Ishikawa (cell line): ENCODE measurements around the gene RFTN1.

Experiments
- CEBPB ChIP-seq: IDR thresholded peaks from 2 replicates; pipeline ENCODE4 v1.6.1; 2012
- CREB1 ChIP-seq: IDR thresholded peaks from 2 replicates; pipeline ENCODE4 v1.6.1; 2012; ENCODE audit warnings: low read depth
- EGR1 ChIP-seq: IDR thresholded peaks from 2 replicates; pipeline ENCODE4 v1.6.1; 2012
- EP300 ChIP-seq: IDR thresholded peaks from 2 replicates; pipeline ENCODE4 v1.6.1; 2012; ENCODE audit warnings: borderline replicate concordance
- FOXM1 ChIP-seq: IDR thresholded peaks from 2 replicates; pipeline ENCODE4 v1.6.1; 2012; ENCODE audit warnings: low read depth, borderline replicate concordance
- MAX ChIP-seq: IDR thresholded peaks from 2 replicates; pipeline ENCODE4 v1.6.1; 2012
- NFIC ChIP-seq: IDR thresholded peaks from 2 replicates; pipeline ENCODE4 v1.6.1; 2012
- RAD21 ChIP-seq: IDR thresholded peaks from 2 replicates; pipeline ENCODE4 v1.6.1; 2012; ENCODE audit warnings: low read depth
- REST ChIP-seq: IDR thresholded peaks from 2 replicates; pipeline ENCODE4 v1.6.1; 2012; ENCODE audit warnings: low read depth, mild to moderate bottlenecking
- TAF1 ChIP-seq: IDR thresholded peaks from 2 replicates; pipeline ENCODE4 v1.6.1; 2012; ENCODE audit warnings: low read depth, mild to moderate bottlenecking
- TCF12 ChIP-seq: IDR thresholded peaks from 2 replicates; pipeline ENCODE4 v1.6.1; 2012; ENCODE audit warnings: low read depth
- TEAD4 ChIP-seq: IDR thresholded peaks from 2 replicates; pipeline ENCODE4 v1.6.1; 2012
- USF1 ChIP-seq: IDR thresholded peaks from 2 replicates; pipeline ENCODE4 v1.6.1; 2012
- YY1 ChIP-seq: IDR thresholded peaks from 2 replicates; pipeline ENCODE4 v1.6.1; 2012; ENCODE audit warnings: low read depth
- ZBTB7A ChIP-seq: IDR thresholded peaks from 2 replicates; pipeline ENCODE4 v1.6.1; 2012; ENCODE audit warnings: low read depth

The RFTN1 gene

DNA sequence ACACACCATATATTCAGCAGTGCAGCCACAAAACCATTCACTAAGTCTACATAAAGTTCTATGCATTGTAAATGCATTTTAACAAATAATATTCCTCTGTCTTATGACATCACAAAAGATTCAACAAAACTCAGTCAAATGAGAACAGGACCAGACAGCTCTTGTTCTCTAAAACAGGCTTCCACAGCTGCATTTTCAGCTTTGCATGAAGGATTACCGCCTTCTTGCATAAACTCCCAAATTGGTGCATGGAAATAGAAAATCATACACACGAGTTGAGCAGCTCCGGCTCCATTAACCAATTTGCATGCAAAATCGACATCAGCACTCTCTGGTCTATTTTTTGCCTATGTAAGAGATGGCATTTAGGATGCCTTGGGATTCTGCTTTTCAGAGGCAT lies 66.4 kb downstream of the RFTN1 start:
- no peak for TF ChIP-seq YY1
- TF ChIP-seq EGR1 = no peak
- no peak for TF ChIP-seq CREB1
- TF ChIP-seq REST = no peak
- no peak for TF ChIP-seq CEBPB
- TF ChIP-seq FOXM1 = no peak
- TF ChIP-seq TCF12 = no peak
- no peak for TF ChIP-seq MAX
- no peak for TF ChIP-seq ZBTB7A
- TF ChIP-seq USF1 = no peak
- no peak for TF ChIP-seq RAD21
- TF ChIP-seq NFIC = no peak
- TF ChIP-seq EP300 = no peak

DNA sequence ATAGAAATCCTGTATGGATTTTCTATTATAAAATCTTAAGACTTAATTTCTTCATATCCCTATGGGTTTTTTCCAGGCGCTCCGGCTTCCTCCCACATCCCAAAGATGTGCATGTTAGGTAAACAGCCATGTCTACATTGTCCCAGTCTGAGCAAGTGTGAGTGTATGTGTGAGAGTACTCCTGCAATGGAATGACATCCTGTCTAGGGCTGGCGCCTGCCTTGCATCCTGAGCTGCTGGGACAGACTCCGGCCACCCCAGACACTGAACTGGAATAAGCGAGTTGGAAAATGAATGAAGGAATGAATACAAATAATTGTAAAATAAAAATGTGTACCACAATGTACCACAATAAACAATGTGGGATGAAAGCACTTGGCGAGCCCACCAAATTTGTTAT lies 69.2 kb downstream of the RFTN1 start:
- no peak for TF ChIP-seq CREB1
- TF ChIP-seq MAX = no peak
- TF ChIP-seq TAF1 = no peak
- TF ChIP-seq TEAD4 = no peak
- no peak for TF ChIP-seq USF1
- TF ChIP-seq ZBTB7A = no peak
- no peak for TF ChIP-seq NFIC

DNA sequence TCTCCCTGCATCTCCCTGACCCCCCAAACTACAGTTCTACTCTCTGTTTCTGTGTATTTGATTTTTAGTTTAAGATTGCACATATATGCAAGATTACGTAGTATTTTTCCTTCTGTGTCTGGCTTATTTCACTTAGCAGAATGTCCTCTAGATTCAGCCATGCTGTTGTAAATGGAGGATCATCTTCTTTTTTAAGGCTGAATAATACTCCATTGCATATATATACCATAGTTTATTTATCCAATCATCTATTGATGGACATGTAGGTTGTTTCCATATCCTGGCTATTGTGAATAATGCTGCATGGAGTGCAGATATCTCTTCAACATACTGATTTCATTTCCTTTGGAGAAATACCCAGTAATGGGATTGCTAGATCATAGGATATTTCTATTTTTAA lies 70.8 kb downstream of the RFTN1 start:
- TF ChIP-seq MAX (no peak), FOXM1 (no peak), CREB1 (no peak), ZBTB7A (no peak), CEBPB (no peak), TEAD4 (no peak), TCF12 (no peak), NFIC (no peak), RAD21 (no peak), YY1 (no peak), EP300 (no peak), REST (no peak)

DNA sequence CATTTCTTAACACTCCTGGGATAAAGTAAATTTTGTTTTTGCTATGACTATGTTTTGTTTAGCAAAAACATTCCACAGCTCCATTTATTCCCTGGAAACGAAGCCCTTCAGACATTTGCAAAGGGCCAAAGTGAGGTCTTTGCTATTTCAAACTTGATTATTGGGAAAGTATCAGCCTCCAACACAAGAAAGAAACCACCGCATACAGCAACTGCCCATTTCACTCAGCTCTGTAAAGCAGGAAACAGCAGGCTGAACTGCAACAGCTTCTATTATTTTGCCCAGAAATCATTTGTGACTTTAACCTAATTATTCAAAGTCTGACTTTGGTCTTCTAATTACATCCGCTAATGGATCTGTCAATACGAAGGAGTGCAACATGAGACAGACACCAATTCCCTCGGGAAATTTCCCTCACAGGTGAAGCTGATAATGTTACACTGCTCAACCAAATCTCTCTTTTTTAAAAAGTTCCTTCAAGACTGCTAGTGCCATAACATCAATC lies 72.1 kb downstream of the RFTN1 start:
- TF ChIP-seq REST = no peak
- TF ChIP-seq ZBTB7A = no peak
- no peak for TF ChIP-seq USF1
- no peak for TF ChIP-seq YY1
- TF ChIP-seq EGR1 = no peak
- no peak for TF ChIP-seq NFIC
- no peak for TF ChIP-seq MAX
- TF ChIP-seq CEBPB = no peak
- TF ChIP-seq RAD21 = no peak
- no peak for TF ChIP-seq TCF12
- no peak for TF ChIP-seq TEAD4
- TF ChIP-seq EP300 = no peak
- no peak for TF ChIP-seq FOXM1
- TF ChIP-seq CREB1 = no peak
- no peak for TF ChIP-seq TAF1
